HepG2 (cell line): ENCODE results near the gene SLC34A3. TPM values are rescaled to one million over a fixed set of nuclear protein-coding genes. Genes with fewer than 3 reads are reported as not detected.

Experiments used
- FOSL2 ChIP-seq: sonication (generic); formaldehyde crosslinking; IDR thresholded peaks from 2 replicates; pipeline ENCODE4 v1.4.0; 2020; ENCODE audit warnings: missing genetic modification reagents
- GFI1 ChIP-seq: sonication (generic); formaldehyde crosslinking; IDR thresholded peaks from 2 replicates; pipeline ENCODE4 v1.5.0; 2020; ENCODE audit warnings: missing genetic modification reagents, mild to moderate bottlenecking, borderline replicate concordance
- HMG20A ChIP-seq: IDR thresholded peaks from 2 replicates; pipeline ENCODE4 v1.6.1; 2016; ENCODE audit warnings: borderline replicate concordance
- MIER3 ChIP-seq: IDR thresholded peaks from 2 replicates; pipeline ENCODE4 v1.6.1; 2016; ENCODE audit warnings: missing compliant biosample characterization, borderline replicate concordance
- MIXL1 ChIP-seq: IDR thresholded peaks from 2 replicates; pipeline ENCODE4 v1.6.1; 2016
- MXD4 ChIP-seq: IDR thresholded peaks from 2 replicates; pipeline ENCODE4 v1.6.1; 2016; ENCODE audit warnings: mild to moderate bottlenecking, missing biosample characterization, missing genetic modification reagents
- NFE2 ChIP-seq: sonication (generic); formaldehyde crosslinking; IDR thresholded peaks from 2 replicates; pipeline ENCODE4 v1.4.0; 2020; ENCODE audit warnings: missing genetic modification reagents
- PHF8 ChIP-seq: sonication (generic); formaldehyde crosslinking; IDR thresholded peaks from 2 replicates; pipeline ENCODE4 v1.5.0; 2020; ENCODE audit warnings: missing genetic modification reagents
- SATB2 ChIP-seq: sonication (generic); formaldehyde crosslinking; IDR thresholded peaks from 2 replicates; pipeline ENCODE4 v1.5.0; 2020; ENCODE audit warnings: missing genetic modification reagents
- SRSF9 ChIP-seq: fragments of 200-400 bp; formaldehyde crosslinking; IDR thresholded peaks from 2 replicates; pipeline ENCODE4 v1.6.1; 2018; ENCODE audit warnings: borderline replicate concordance, mild to moderate bottlenecking, low read depth, low read length; ENCODE audit not compliant: insufficient read depth, poor library complexity, severe bottlenecking
- ZBTB1 ChIP-seq: sonication (generic); formaldehyde crosslinking; IDR thresholded peaks from 2 replicates; pipeline ENCODE4 v1.4.0; 2020; ENCODE audit warnings: missing genetic modification reagents, borderline replicate concordance
- ZNF260 ChIP-seq: sonication (generic); formaldehyde crosslinking; IDR thresholded peaks from 2 replicates; pipeline ENCODE4 v1.4.0; 2020; ENCODE audit warnings: missing genetic modification reagents, low read depth, mild to moderate bottlenecking, borderline replicate concordance
- ZNF264 ChIP-seq: sonication (generic); formaldehyde crosslinking; IDR thresholded peaks from 2 replicates; pipeline ENCODE4 v1.4.0; 2020; ENCODE audit warnings: missing genetic modification reagents
- ZNF550 ChIP-seq: sonication (generic); formaldehyde crosslinking; IDR thresholded peaks from 2 replicates; pipeline ENCODE4 v1.4.0; 2020; ENCODE audit warnings: mild to moderate bottlenecking, missing genetic modification reagents, borderline replicate concordance
- ZNF605 ChIP-seq: sonication (generic); formaldehyde crosslinking; IDR thresholded peaks from 2 replicates; pipeline ENCODE4 v1.8.0; 2022; ENCODE audit warnings: mild to moderate bottlenecking, missing genetic modification reagents
- ZSCAN29 ChIP-seq: sonication (generic); formaldehyde crosslinking; conservative IDR thresholded peaks from 2 replicates; pipeline ENCODE4 v1.4.0; 2020; ENCODE audit warnings: mild to moderate bottlenecking, missing genetic modification reagents
- polyA plus RNA-seq, 8 experiments: library from polyadenylated mRNA; depleted of rRNA in 3 of 8; stranded (reverse) in 7 of 8; unstranded in 1 of 8; fragments of >200 nt; fragmentation: Illumina TruSeq in 4 of 8; extraction: Trizol in 4 of 8; gene quantifications; 2 replicates each; pipeline versions ENCODE4 v1.2.1 to v1.2.3, GENCODE V29; 2011 to 2016; ENCODE audit warnings: low read depth in 4 of 8, missing spikeins in 1 of 8, mixed read lengths in 1 of 8; ENCODE audit not compliant: insufficient read depth in 1 of 8
- total RNA-seq, 5 experiments: library from RNA; depleted of rRNA; stranded (reverse); fragments of >200 nt; fragmentation: Illumina TruSeq; extraction: Trizol; gene quantifications; 2 replicates each; pipeline ENCODE4 v1.2.3, GENCODE V29; 2016; ENCODE audit warnings: low read depth in 1 of 5
- TF ChIP-seq, protein P1 (sequence below): IDR thresholded peaks from 2 replicates; pipeline ENCODE4 v1.6.1; 2016; ENCODE audit warnings: mild to moderate bottlenecking
- TF ChIP-seq, protein P2 (sequence below): sonication (generic); formaldehyde crosslinking; IDR thresholded peaks from 2 replicates; pipeline ENCODE4 v1.4.0; 2020; ENCODE audit warnings: missing genetic modification reagents
- TF ChIP-seq, protein P3 (sequence below): sonication (generic); formaldehyde crosslinking; IDR thresholded peaks from 2 replicates; pipeline ENCODE4 v1.8.0; 2022; ENCODE audit warnings: low read depth, missing genetic modification reagents
- TF ChIP-seq, protein P4 (sequence below): sonication (generic); formaldehyde crosslinking; IDR thresholded peaks from 2 replicates; pipeline ENCODE4 v1.9.0; 2021; ENCODE audit warnings: mild to moderate bottlenecking, missing genetic modification reagents

The SLC34A3 gene
- total and polyA plus RNA-seq, 2 of the 13 experiments (the other 11 are each of a cell fraction or from before 2014, with no cell fraction given): 0.07 to 1.0 TPM

- TF ChIP-seq, protein P1, sequence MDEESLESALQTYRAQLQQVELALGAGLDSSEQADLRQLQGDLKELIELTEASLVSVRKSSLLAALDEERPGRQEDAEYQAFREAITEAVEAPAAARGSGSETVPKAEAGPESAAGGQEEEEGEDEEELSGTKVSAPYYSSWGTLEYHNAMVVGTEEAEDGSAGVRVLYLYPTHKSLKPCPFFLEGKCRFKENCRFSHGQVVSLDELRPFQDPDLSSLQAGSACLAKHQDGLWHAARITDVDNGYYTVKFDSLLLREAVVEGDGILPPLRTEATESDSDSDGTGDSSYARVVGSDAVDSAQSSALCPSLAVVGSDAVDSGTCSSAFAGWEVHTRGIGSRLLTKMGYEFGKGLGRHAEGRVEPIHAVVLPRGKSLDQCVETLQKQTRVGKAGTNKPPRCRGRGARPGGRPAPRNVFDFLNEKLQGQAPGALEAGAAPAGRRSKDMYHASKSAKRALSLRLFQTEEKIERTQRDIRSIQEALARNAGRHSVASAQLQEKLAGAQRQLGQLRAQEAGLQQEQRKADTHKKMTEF (CRISPR knock-in tag): peak; percentile 80; the same call in 1 of the 2 replicates
- TF ChIP-seq SATB2 (no peak), ZNF605 (CRISPR knock-in tag) (peak; percentile 27; the same call in 1 of the 2 replicates), ZNF550 (CRISPR knock-in tag) (no peak), MIER3 (no peak), GFI1 (CRISPR knock-in tag) (no peak; the same call in 1 of the 2 replicates), ZNF260 (CRISPR knock-in tag) (no peak), HMG20A (no peak), SRSF9 (no peak), PHF8 (CRISPR knock-in tag) (no peak; the same call in 1 of the 2 replicates), MIXL1 (CRISPR knock-in tag) (no peak), MXD4 (CRISPR knock-in tag) (peak; percentile 67; the same call in 1 of the 2 replicates), ZNF264 (CRISPR knock-in tag) (no peak), NFE2 (CRISPR knock-in tag) (no peak), ZSCAN29 (CRISPR knock-in tag) (no peak), ZBTB1 (no peak), FOSL2 (CRISPR knock-in tag) (peak; percentile 39)
- TF ChIP-seq, protein P2, sequence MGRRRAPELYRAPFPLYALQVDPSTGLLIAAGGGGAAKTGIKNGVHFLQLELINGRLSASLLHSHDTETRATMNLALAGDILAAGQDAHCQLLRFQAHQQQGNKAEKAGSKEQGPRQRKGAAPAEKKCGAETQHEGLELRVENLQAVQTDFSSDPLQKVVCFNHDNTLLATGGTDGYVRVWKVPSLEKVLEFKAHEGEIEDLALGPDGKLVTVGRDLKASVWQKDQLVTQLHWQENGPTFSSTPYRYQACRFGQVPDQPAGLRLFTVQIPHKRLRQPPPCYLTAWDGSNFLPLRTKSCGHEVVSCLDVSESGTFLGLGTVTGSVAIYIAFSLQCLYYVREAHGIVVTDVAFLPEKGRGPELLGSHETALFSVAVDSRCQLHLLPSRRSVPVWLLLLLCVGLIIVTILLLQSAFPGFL (CRISPR knock-in tag): no peak
- TF ChIP-seq, protein P3, sequence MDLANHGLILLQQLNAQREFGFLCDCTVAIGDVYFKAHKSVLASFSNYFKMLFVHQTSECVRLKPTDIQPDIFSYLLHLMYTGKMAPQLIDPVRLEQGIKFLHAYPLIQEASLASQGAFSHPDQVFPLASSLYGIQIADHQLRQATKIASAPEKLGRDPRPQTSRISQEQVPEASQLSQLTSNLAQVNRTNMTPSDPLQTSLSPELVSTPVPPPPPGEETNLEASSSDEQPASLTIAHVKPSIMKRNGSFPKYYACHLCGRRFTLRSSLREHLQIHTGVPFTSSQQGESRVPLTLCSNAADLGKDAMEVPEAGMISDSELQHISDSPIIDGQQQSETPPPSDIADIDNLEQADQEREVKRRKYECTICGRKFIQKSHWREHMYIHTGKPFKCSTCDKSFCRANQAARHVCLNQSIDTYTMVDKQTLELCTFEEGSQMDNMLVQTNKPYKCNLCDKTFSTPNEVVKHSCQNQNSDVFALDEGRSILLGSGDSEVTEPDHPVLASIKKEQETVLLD: peak; percentile 61; the same call in 1 of the 2 replicates
- TF ChIP-seq, protein P4, sequence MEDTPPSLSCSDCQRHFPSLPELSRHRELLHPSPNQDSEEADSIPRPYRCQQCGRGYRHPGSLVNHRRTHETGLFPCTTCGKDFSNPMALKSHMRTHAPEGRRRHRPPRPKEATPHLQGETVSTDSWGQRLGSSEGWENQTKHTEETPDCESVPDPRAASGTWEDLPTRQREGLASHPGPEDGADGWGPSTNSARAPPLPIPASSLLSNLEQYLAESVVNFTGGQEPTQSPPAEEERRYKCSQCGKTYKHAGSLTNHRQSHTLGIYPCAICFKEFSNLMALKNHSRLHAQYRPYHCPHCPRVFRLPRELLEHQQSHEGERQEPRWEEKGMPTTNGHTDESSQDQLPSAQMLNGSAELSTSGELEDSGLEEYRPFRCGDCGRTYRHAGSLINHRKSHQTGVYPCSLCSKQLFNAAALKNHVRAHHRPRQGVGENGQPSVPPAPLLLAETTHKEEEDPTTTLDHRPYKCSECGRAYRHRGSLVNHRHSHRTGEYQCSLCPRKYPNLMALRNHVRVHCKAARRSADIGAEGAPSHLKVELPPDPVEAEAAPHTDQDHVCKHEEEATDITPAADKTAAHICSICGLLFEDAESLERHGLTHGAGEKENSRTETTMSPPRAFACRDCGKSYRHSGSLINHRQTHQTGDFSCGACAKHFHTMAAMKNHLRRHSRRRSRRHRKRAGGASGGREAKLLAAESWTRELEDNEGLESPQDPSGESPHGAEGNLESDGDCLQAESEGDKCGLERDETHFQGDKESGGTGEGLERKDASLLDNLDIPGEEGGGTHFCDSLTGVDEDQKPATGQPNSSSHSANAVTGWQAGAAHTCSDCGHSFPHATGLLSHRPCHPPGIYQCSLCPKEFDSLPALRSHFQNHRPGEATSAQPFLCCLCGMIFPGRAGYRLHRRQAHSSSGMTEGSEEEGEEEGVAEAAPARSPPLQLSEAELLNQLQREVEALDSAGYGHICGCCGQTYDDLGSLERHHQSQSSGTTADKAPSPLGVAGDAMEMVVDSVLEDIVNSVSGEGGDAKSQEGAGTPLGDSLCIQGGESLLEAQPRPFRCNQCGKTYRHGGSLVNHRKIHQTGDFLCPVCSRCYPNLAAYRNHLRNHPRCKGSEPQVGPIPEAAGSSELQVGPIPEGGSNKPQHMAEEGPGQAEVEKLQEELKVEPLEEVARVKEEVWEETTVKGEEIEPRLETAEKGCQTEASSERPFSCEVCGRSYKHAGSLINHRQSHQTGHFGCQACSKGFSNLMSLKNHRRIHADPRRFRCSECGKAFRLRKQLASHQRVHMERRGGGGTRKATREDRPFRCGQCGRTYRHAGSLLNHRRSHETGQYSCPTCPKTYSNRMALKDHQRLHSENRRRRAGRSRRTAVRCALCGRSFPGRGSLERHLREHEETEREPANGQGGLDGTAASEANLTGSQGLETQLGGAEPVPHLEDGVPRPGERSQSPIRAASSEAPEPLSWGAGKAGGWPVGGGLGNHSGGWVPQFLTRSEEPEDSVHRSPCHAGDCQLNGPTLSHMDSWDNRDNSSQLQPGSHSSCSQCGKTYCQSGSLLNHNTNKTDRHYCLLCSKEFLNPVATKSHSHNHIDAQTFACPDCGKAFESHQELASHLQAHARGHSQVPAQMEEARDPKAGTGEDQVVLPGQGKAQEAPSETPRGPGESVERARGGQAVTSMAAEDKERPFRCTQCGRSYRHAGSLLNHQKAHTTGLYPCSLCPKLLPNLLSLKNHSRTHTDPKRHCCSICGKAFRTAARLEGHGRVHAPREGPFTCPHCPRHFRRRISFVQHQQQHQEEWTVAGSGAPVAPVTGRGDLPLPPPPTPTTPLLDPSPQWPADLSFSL (CRISPR knock-in tag): no peak
Observed at GRCh38 chr9:137236238-137236935, 5.7 kb downstream of the SLC34A3 start (continued).
